GM23338 (cell line): ENCODE measurements around the gene OR10J4. TPM values are rescaled to one million over a fixed set of nuclear protein-coding genes. Genes with fewer than 3 reads are reported as not detected.
"Not testable (repeated sequence)": the region's sequence is repeated elsewhere in the genome, so short reads cannot be mapped to it uniquely, and the experiment has no call there.

Source experiments
- ATAC-seq: fragments of 200-7000 bp; cut with Tn5 transposase; 3 replicates; pipeline ENCODE4 v1.9.1; 2020
- DNase-seq: peaks from one replicate; pipeline ENCODE4 v3.0.0-alpha.2; 2015; ENCODE audit warnings: low spot score
- H2AFZ ChIP-seq: fragments of 200-600 bp; sonication (generic); 2 replicates; pipeline ENCODE4 v1.8.0; 2016; ENCODE audit warnings: antibody characterized with exemption, mild to moderate bottlenecking, moderate library complexity
- H3F3A ChIP-seq: fragments of 200-600 bp; sonication (generic); replicated peaks from 2 replicates; pipeline ENCODE4 v1.8.0; 2017; ENCODE audit warnings: antibody characterized with exemption, mixed run types, low read depth
- H3K27ac ChIP-seq: fragments of 200-600 bp; sonication (generic); 2 replicates; pipeline ENCODE4 v1.6.1; 2016; ENCODE audit warnings: low read depth
- H3K27me3 ChIP-seq: fragments of 200-600 bp; sonication (generic); 2 replicates; pipeline ENCODE4 v1.8.0; 2016; ENCODE audit warnings: mild to moderate bottlenecking, mixed run types, moderate library complexity; ENCODE audit not compliant: insufficient read depth
- H3K36me3 ChIP-seq: fragments of 200-600 bp; sonication (generic); 2 replicates; pipeline ENCODE4 v1.8.0; 2016; ENCODE audit warnings: mild to moderate bottlenecking; ENCODE audit not compliant: insufficient read depth
- H3K4me1 ChIP-seq: fragments of 200-600 bp; sonication (generic); 2 replicates; pipeline ENCODE4 v1.8.0; 2016; ENCODE audit warnings: mild to moderate bottlenecking, moderate library complexity; ENCODE audit not compliant: insufficient read depth
- H3K4me2 ChIP-seq: fragments of 200-600 bp; sonication (generic); 2 replicates; pipeline ENCODE4 v1.7.1; 2017; ENCODE audit warnings: mixed run types
- H3K4me3 ChIP-seq: fragments of 200-600 bp; sonication (generic); 2 replicates; pipeline ENCODE4 v1.6.1; 2016; ENCODE audit warnings: mixed run types
- H3K79me2 ChIP-seq: fragments of 200-600 bp; sonication (generic); replicated peaks from 2 replicates; pipeline ENCODE4 v1.8.0; 2017; ENCODE audit warnings: mild to moderate bottlenecking; ENCODE audit not compliant: insufficient read depth
- H3K9me2 ChIP-seq: fragments of 200-600 bp; sonication (generic); 2 replicates; pipeline ENCODE4 v1.8.0; 2017; ENCODE audit not compliant: insufficient read depth
- H4K20me1 ChIP-seq: fragments of 200-600 bp; sonication (generic); replicated peaks from 2 replicates; pipeline ENCODE4 v1.8.0; 2017; ENCODE audit warnings: mild to moderate bottlenecking; ENCODE audit not compliant: insufficient read depth
- H3K27ac Mint-ChIP-seq: 2 replicates; pipeline ENCODE4 v1.8.0; 2020; ENCODE audit warnings: inconsistent platforms, mild to moderate bottlenecking, moderate library complexity, mixed read lengths
- H3K27me3 Mint-ChIP-seq: 3 replicates; pipeline ENCODE4 v1.8.0; 2022; ENCODE audit warnings: low read depth, mild to moderate bottlenecking, moderate library complexity, mixed read lengths, inconsistent platforms; ENCODE audit not compliant: insufficient read depth, poor library complexity
- H3K36me3 Mint-ChIP-seq: 3 replicates; pipeline ENCODE4 v1.8.0; 2021; ENCODE audit warnings: low read depth, mild to moderate bottlenecking, inconsistent platforms, moderate library complexity, mixed read lengths
- H3K4me1 Mint-ChIP-seq: 3 replicates; pipeline ENCODE4 v1.8.0; 2020; ENCODE audit warnings: mild to moderate bottlenecking, inconsistent platforms, mixed read lengths
- H3K4me3 Mint-ChIP-seq: 3 replicates; pipeline ENCODE4 v1.8.0; 2021; ENCODE audit warnings: moderate library complexity, mild to moderate bottlenecking, inconsistent platforms, mixed read lengths
- H3K9me3 Mint-ChIP-seq: 3 replicates; pipeline ENCODE4 v1.8.0; 2020; ENCODE audit warnings: moderate library complexity, mild to moderate bottlenecking, inconsistent platforms, mixed read lengths
- ETS1 ChIP-seq: IDR thresholded peaks from 2 replicates; pipeline ENCODE4 v1.6.1; 2016; ENCODE audit warnings: antibody characterized with exemption
- POLR2AphosphoS5 ChIP-seq: IDR thresholded peaks from 2 replicates; pipeline ENCODE4 v1.6.1; 2016; ENCODE audit warnings: antibody characterized with exemption, low read depth
- ZNF114 ChIP-seq: fragments of 250-450 bp; sonication (Bioruptor Pico); IDR thresholded peaks from 2 replicates; pipeline ENCODE4 v1.5.0; 2020; ENCODE audit warnings: mild to moderate bottlenecking, moderate library complexity
- polyA plus RNA-seq: library from polyadenylated mRNA; unstranded; fragments of >200 nt; fragmentation: Nextera tagmentation; extraction: Ambion mirVana; gene quantifications from 2 replicates; pipeline ENCODE4 v1.2.1, GENCODE V29; 2016
- total RNA-seq: library from RNA; depleted of rRNA; stranded (reverse); fragments of >200 nt; shearing (Covaris generic); gene quantifications from 2 replicates; pipeline ENCODE4 v1.2.3, GENCODE V29; 2014
- TF ChIP-seq, protein P1 (sequence below): fragments of 250-450 bp; sonication (Bioruptor Pico); IDR thresholded peaks from 2 replicates; pipeline ENCODE4 v1.5.0; 2020; ENCODE audit warnings: mild to moderate bottlenecking, moderate library complexity
- TF ChIP-seq, protein P2 (sequence below): IDR thresholded peaks from one replicate; pipeline ENCODE4 v1.6.1; 2018; ENCODE audit warnings: antibody characterized with exemption; ENCODE audit not compliant: unreplicated experiment

Gene OR10J4
- total and polyA plus RNA-seq, 2 experiments from 2014 or later: not detected

DNA sequence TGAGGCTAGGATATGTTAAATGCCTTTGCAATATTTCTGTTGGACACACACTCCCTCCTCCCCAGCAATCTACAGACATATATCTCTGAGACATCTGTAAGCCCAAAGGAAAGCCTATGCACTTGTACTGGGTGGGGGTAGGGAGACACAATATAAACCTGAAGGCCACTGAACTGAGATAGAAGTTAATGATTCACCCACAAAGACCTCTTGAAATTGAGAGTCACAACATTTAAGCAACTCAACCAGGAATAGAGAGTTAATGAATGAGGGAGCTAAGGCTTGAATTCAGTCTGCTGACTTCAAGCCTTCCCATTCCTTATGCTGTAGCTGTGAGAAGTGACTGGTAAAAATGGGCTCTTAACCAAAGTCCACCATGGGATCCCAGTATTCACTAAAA, 12.5 kb downstream of the OR10J4 start:
- Histone ChIP-seq H3K4me1 (no peaks in the 10 kb centered on the region), H3K4me3 (no peak overlapping the region), H2AFZ (no peak overlapping the region), H3K27ac (no peak overlapping the region), H4K20me1 (no peaks in the 10 kb centered on the region), H3K9me2 (peaks cover 6% of the 10 kb centered on the region; the same call in 1 of the 2 replicates), H3K79me2 (no peaks in the 10 kb centered on the region), H3K36me3 (no peaks in the 10 kb centered on the region), H3K4me2 (no peak overlapping the region), H3K27me3 (no peaks in the 10 kb centered on the region), H3F3A (no peaks in the 10 kb centered on the region)
- DNase-seq (no peak), ATAC-seq (no peak)
- Mint-ChIP-seq H3K27me3 (peaks cover 2% of the 10 kb centered on the region), H3K27ac (no peak overlapping the region), H3K4me3 (no peak overlapping the region), H3K9me3 (peaks cover 18% of the 10 kb centered on the region), H3K4me1 (no peaks in the 10 kb centered on the region), H3K36me3 (peaks cover 12% of the 10 kb centered on the region; the same call in 2 of the 3 replicates)
- no peak for TF ChIP-seq ZNF114
- TF ChIP-seq, protein P1, sequence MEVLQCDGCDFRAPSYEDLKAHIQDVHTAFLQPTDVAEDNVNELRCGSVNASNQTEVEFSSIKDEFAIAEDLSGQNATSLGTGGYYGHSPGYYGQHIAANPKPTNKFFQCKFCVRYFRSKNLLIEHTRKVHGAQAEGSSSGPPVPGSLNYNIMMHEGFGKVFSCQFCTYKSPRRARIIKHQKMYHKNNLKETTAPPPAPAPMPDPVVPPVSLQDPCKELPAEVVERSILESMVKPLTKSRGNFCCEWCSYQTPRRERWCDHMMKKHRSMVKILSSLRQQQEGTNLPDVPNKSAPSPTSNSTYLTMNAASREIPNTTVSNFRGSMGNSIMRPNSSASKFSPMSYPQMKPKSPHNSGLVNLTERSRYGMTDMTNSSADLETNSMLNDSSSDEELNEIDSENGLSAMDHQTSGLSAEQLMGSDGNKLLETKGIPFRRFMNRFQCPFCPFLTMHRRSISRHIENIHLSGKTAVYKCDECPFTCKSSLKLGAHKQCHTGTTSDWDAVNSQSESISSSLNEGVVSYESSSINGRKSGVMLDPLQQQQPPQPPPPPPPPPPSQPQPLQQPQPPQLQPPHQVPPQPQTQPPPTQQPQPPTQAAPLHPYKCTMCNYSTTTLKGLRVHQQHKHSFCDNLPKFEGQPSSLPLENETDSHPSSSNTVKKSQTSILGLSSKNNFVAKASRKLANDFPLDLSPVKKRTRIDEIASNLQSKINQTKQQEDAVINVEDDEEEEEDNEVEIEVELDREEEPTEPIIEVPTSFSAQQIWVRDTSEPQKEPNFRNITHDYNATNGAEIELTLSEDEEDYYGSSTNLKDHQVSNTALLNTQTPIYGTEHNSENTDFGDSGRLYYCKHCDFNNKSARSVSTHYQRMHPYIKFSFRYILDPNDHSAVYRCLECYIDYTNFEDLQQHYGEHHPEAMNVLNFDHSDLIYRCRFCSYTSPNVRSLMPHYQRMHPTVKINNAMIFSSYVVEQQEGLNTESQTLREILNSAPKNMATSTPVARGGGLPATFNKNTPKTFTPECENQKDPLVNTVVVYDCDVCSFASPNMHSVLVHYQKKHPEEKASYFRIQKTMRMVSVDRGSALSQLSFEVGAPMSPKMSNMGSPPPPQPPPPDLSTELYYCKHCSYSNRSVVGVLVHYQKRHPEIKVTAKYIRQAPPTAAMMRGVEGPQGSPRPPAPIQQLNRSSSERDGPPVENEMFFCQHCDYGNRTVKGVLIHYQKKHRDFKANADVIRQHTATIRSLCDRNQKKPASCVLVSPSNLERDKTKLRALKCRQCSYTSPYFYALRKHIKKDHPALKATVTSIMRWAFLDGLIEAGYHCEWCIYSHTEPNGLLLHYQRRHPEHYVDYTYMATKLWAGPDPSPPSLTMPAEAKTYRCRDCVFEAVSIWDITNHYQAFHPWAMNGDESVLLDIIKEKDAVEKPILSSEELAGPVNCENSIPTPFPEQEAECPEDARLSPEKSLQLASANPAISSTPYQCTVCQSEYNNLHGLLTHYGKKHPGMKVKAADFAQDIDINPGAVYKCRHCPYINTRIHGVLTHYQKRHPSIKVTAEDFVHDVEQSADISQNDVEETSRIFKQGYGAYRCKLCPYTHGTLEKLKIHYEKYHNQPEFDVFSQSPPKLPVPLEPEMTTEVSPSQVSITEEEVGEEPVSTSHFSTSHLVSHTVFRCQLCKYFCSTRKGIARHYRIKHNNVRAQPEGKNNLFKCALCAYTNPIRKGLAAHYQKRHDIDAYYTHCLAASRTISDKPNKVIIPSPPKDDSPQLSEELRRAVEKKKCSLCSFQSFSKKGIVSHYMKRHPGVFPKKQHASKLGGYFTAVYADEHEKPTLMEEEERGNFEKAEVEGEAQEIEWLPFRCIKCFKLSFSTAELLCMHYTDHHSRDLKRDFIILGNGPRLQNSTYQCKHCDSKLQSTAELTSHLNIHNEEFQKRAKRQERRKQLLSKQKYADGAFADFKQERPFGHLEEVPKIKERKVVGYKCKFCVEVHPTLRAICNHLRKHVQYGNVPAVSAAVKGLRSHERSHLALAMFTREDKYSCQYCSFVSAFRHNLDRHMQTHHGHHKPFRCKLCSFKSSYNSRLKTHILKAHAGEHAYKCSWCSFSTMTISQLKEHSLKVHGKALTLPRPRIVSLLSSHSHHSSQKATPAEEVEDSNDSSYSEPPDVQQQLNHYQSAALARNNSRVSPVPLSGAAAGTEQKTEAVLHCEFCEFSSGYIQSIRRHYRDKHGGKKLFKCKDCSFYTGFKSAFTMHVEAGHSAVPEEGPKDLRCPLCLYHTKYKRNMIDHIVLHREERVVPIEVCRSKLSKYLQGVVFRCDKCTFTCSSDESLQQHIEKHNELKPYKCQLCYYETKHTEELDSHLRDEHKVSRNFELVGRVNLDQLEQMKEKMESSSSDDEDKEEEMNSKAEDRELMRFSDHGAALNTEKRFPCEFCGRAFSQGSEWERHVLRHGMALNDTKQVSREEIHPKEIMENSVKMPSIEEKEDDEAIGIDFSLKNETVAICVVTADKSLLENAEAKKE (CRISPR knock-in tag): no peak
- TF ChIP-seq POLR2AphosphoS5: no peak

- DNase-seq (no peak), ATAC-seq (no peak)
- Histone ChIP-seq H3K4me2 (no peak overlapping the region), H3K27me3 (no peaks in the 10 kb centered on the region), H4K20me1 (no peaks in the 10 kb centered on the region), H3K9me2 (no peaks in the 10 kb centered on the region; the same call in 1 of the 2 replicates), H3K79me2 (no peaks in the 10 kb centered on the region), H3K4me3 (no peak overlapping the region), H2AFZ (no peak overlapping the region), H3F3A (no peaks in the 10 kb centered on the region), H3K4me1 (no peaks in the 10 kb centered on the region), H3K36me3 (no peaks in the 10 kb centered on the region; the same call in 1 of the 2 replicates), H3K27ac (no peak overlapping the region)
- Mint-ChIP-seq H3K27me3 (peaks cover 4% of the 10 kb centered on the region), H3K4me1 (no peaks in the 10 kb centered on the region), H3K9me3 (peaks cover 46% of the 10 kb centered on the region), H3K4me3 (no peak overlapping the region), H3K27ac (no peak overlapping the region), H3K36me3 (peaks cover 25% of the 10 kb centered on the region)
- no peak for TF ChIP-seq ETS1
- TF ChIP-seq, protein P2, sequence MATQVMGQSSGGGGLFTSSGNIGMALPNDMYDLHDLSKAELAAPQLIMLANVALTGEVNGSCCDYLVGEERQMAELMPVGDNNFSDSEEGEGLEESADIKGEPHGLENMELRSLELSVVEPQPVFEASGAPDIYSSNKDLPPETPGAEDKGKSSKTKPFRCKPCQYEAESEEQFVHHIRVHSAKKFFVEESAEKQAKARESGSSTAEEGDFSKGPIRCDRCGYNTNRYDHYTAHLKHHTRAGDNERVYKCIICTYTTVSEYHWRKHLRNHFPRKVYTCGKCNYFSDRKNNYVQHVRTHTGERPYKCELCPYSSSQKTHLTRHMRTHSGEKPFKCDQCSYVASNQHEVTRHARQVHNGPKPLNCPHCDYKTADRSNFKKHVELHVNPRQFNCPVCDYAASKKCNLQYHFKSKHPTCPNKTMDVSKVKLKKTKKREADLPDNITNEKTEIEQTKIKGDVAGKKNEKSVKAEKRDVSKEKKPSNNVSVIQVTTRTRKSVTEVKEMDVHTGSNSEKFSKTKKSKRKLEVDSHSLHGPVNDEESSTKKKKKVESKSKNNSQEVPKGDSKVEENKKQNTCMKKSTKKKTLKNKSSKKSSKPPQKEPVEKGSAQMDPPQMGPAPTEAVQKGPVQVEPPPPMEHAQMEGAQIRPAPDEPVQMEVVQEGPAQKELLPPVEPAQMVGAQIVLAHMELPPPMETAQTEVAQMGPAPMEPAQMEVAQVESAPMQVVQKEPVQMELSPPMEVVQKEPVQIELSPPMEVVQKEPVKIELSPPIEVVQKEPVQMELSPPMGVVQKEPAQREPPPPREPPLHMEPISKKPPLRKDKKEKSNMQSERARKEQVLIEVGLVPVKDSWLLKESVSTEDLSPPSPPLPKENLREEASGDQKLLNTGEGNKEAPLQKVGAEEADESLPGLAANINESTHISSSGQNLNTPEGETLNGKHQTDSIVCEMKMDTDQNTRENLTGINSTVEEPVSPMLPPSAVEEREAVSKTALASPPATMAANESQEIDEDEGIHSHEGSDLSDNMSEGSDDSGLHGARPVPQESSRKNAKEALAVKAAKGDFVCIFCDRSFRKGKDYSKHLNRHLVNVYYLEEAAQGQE: no peak
Measured at GRCh38 chr1:159448181-159448580, 16.2 kb downstream of the OR10J4 start.

DNA sequence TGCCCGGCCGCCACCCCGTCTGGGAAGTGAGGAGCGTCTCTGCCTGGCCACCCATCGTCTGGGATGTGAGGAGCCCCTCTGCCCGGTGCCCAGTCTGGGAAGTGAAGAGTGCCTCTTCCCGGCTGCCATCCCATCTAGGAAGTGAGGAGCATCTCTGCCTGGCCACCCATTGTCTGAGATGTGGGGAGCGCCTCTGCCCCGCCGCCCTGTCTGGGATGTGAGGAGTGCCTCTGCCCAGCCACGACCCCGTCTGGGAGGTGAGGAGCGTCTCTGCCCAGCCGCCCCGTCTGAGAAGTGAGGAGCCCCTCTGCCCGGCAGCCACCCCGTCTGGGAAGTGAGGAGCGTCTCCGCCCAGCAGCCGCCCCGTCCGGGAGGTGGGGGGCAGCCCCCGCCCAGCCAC, 17.6 kb downstream of the OR10J4 start:
- H3K4me1 ChIP-seq, H3K9me2 ChIP-seq, H2AFZ ChIP-seq, H3K4me3 Mint-ChIP-seq, H3F3A ChIP-seq, H4K20me1 ChIP-seq, H3K4me2 ChIP-seq, H3K36me3 ChIP-seq, H3K27ac Mint-ChIP-seq, H3K27me3 Mint-ChIP-seq, H3K79me2 ChIP-seq, H3K27me3 ChIP-seq, H3K4me1 Mint-ChIP-seq, ATAC-seq, H3K4me3 ChIP-seq, H3K27ac ChIP-seq, DNase-seq: not testable (repeated sequence)
- peaks cover 25% of the 10 kb centered on the region for H3K36me3 Mint-ChIP-seq
- H3K9me3 Mint-ChIP-seq: peaks cover 52% of the 10 kb centered on the region
